DOHH2 (cell line): ENCODE results near the gene ALB.

Source experiments
- CTCF ChIP-seq: fragments of 200-600 bp; sonication (generic); IDR thresholded peaks from one replicate; pipeline ENCODE4 v1.5.1; 2014; ENCODE audit warnings: antibody characterized with exemption, mild to moderate bottlenecking, low read depth, low read length; ENCODE audit not compliant: poor library complexity, severe bottlenecking
- EZH2phosphoT487 ChIP-seq: fragments of 200-600 bp; sonication (generic); IDR thresholded peaks from 2 replicates; pipeline ENCODE4 v1.6.1; 2017; ENCODE audit warnings: borderline replicate concordance, mild to moderate bottlenecking, antibody characterized with exemption, low read length, moderate library complexity, mixed read lengths

DNA sequence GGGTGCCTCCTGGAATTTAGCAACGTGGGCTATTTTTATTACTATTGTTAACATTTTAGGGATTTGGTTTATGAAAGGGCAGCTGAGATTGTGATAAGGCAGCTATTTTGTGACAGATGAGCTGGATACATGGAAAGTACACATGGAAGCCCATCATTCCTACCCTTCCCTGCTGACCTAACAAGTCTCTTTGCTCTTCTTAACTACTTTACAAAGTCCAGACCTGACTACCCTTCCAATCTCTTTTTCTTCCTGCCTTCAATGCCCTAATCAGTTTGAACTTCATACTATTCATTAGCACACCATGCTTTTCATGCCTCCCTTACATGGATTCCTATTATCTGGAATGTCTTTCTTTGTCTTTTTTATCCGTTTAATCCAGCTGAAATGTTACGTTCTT is 22.6 kb downstream of the ALB start:
- TF ChIP-seq CTCF = no peak
- no peak for TF ChIP-seq EZH2phosphoT487
